Measurements from ENCODE around the gene PPP1R18.
"Not testable (repeated sequence)": the region's sequence is repeated elsewhere in the genome, so short reads cannot be mapped to it uniquely, and the experiment has no call there.

DNA sequence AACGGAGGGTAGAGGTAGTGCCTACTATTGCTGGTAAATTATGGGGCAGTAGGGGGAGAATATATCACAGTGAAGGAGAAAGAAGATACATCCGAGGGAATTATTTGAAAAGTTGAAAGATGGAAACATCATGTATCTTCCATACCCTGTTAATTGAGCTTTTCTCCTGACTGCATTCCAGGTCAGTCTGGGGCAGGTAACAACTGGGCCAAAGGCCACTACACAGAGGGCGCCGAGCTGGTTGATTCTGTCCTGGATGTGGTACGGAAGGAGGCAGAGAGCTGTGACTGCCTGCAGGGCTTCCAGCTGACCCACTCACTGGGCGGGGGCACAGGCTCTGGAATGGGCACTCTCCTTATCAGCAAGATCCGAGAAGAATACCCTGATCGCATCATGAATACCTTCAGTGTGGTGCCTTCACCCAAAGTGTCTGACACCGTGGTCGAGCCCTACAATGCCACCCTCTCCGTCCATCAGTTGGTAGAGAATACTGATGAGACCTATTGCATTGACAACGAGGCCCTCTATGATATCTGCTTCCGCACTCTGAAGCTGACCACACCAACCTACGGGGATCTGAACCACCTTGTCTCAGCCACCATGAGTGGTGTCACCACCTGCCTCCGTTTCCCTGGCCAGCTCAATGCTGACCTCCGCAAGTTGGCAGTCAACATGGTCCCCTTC is 36.9 kb upstream of the PPP1R18 start:
- TF ChIP-seq EZH2 (IDR thresholded peaks at IDR 0.05; ENCODE audit: insufficient read depth, poor library complexity, severe bottlenecking); EZH2phosphoT487 (IDR thresholded peaks at IDR 0.05; ENCODE audit: insufficient read depth, low read depth): not testable (repeated sequence)

Data from GM23248 (cell line).